Neural cell (in vitro differentiated cells): ENCODE results near the gene SMU1. TPM values are rescaled to one million over a fixed set of nuclear protein-coding genes. Genes with fewer than 3 reads are reported as not detected.
A peak's percentile ranks its signal among the peaks of the same experiment; 100 is the strongest.

Source experiments
- H2AFZ ChIP-seq: fragments of 200-600, 300-800 bp; sonication (generic), shearing (Covaris generic); 2 replicates; pipeline ENCODE4 v1.6.0; 2014; ENCODE audit warnings: low read depth, mild to moderate bottlenecking, antibody characterized with exemption, low read length, moderate library complexity
- H3F3A ChIP-seq: fragments of 200-600 bp; shearing (Covaris generic); 2 replicates; pipeline ENCODE4 v1.6.1; 2016; ENCODE audit warnings: mild to moderate bottlenecking, moderate library complexity, mixed read lengths, antibody characterized with exemption, low read length; ENCODE audit not compliant: insufficient read depth, poor library complexity, severe bottlenecking
- H3K27ac ChIP-seq: fragments of 200-600, 300-800 bp; sonication (generic), shearing (Covaris generic); 2 replicates; pipeline ENCODE4 v1.5.1; 2014; ENCODE audit warnings: mild to moderate bottlenecking, low read length, moderate library complexity
- H3K27me3 ChIP-seq: fragments of 300-800, 200-600 bp; sonication (generic), shearing (Covaris generic); 2 replicates; pipeline ENCODE4 v1.6.0; 2014; ENCODE audit warnings: mild to moderate bottlenecking, low read depth, low read length, moderate library complexity; ENCODE audit not compliant: insufficient read depth
- H3K36me3 ChIP-seq: fragments of 300-800, 200-600 bp; sonication (generic), shearing (Covaris generic); 2 replicates; pipeline ENCODE4 v1.5.1; 2014; ENCODE audit warnings: mild to moderate bottlenecking, antibody characterized with exemption, low read length, moderate library complexity; ENCODE audit not compliant: insufficient read depth
- H3K4me2 ChIP-seq: fragments of 300-800, 200-600 bp; sonication (generic), shearing (Covaris generic); 2 replicates; pipeline ENCODE4 v1.6.0; 2014; ENCODE audit warnings: mild to moderate bottlenecking, low read length
- H3K4me3 ChIP-seq: fragments of 300-800, 200-600 bp; sonication (generic), shearing (Covaris generic); 2 replicates; pipeline ENCODE4 v1.5.1; 2014; ENCODE audit warnings: mild to moderate bottlenecking, low read length, moderate library complexity
- H3K79me2 ChIP-seq: fragments of 200-600 bp; shearing (Covaris generic); replicated peaks from 2 replicates; pipeline ENCODE4 v1.6.0; 2014; ENCODE audit warnings: mild to moderate bottlenecking, low read length, moderate library complexity; ENCODE audit not compliant: insufficient read depth
- H3K9ac ChIP-seq: fragments of 300-800, 200-600 bp; sonication (generic), shearing (Covaris generic); 2 replicates; pipeline ENCODE4 v1.6.1; 2016; ENCODE audit warnings: mild to moderate bottlenecking, low read length, mixed read lengths
- H3K9me2 ChIP-seq: fragments of 200-600 bp; shearing (Covaris generic); 2 replicates; pipeline ENCODE4 v1.6.1; 2016; ENCODE audit warnings: mild to moderate bottlenecking, low read length, mixed read lengths; ENCODE audit not compliant: insufficient read depth
- H3K9me3 ChIP-seq: fragments of 200-600, 300-800 bp; sonication (generic), shearing (Covaris generic); 2 replicates; pipeline ENCODE4 v1.6.1; 2016; ENCODE audit warnings: mild to moderate bottlenecking, mixed run types, low read length, moderate library complexity, mixed read lengths
- H4K20me1 ChIP-seq: fragments of 200-600 bp; shearing (Covaris generic); 2 replicates; pipeline ENCODE4 v1.6.1; 2016; ENCODE audit warnings: mild to moderate bottlenecking, mixed run types; ENCODE audit not compliant: insufficient read depth
- EP300 ChIP-seq: fragments of 450-650 bp; conservative IDR thresholded peaks from 2 replicates; pipeline ENCODE4 v1.6.1; 2014; ENCODE audit warnings: antibody characterized with exemption, mild to moderate bottlenecking, moderate library complexity; ENCODE audit not compliant: poor library complexity, severe bottlenecking
- EZH2 ChIP-seq: fragments of 200-600, 300-800 bp; shearing (Covaris generic), sonication (generic); IDR thresholded peaks from 2 replicates; pipeline ENCODE4 v1.6.1; 2014; ENCODE audit warnings: antibody characterized with exemption, low read length, borderline replicate concordance, mild to moderate bottlenecking; ENCODE audit not compliant: insufficient read depth, poor library complexity, severe bottlenecking
- MXI1 ChIP-seq: fragments of 450-650 bp; conservative IDR thresholded peaks from 2 replicates; pipeline ENCODE4 v1.6.1; 2014; ENCODE audit warnings: antibody characterized with exemption, mild to moderate bottlenecking; ENCODE audit not compliant: poor library complexity, severe bottlenecking
- POLR2AphosphoS5 ChIP-seq: IDR thresholded peaks from 2 replicates; pipeline ENCODE4 v1.6.1; 2012
- RAD21 ChIP-seq: fragments of 450-650 bp; conservative IDR thresholded peaks from 2 replicates; pipeline ENCODE4 v1.6.1; 2014; ENCODE audit warnings: antibody characterized with exemption, mild to moderate bottlenecking, moderate library complexity
- SMC3 ChIP-seq: fragments of 450-650 bp; conservative IDR thresholded peaks from 2 replicates; pipeline ENCODE4 v1.6.1; 2014; ENCODE audit warnings: antibody characterized with exemption, mild to moderate bottlenecking, moderate library complexity; ENCODE audit not compliant: poor library complexity
- TAF1 ChIP-seq: IDR thresholded peaks from 2 replicates; pipeline ENCODE4 v1.6.1; 2012; ENCODE audit warnings: low read depth
- polyA plus RNA-seq: library from polyadenylated mRNA; depleted of rRNA; stranded (reverse); fragments of >200 nt; gene quantifications from 2 replicates; pipeline ENCODE4 v1.2.3, GENCODE V29; 2014
- TF ChIP-seq, protein P1 (sequence below): fragments of 450-650 bp; IDR thresholded peaks from 2 replicates; pipeline ENCODE4 v1.5.1; 2014; ENCODE audit warnings: antibody characterized with exemption, mild to moderate bottlenecking, moderate library complexity; ENCODE audit not compliant: poor library complexity, severe bottlenecking
- TF ChIP-seq, protein P2 (sequence below): IDR thresholded peaks from 2 replicates; pipeline ENCODE4 v1.6.1; 2012; ENCODE audit warnings: borderline replicate concordance

SMU1 gene
- polyA plus RNA-seq, 1 donor from 2014 or later: 27.4 TPM

DNA sequence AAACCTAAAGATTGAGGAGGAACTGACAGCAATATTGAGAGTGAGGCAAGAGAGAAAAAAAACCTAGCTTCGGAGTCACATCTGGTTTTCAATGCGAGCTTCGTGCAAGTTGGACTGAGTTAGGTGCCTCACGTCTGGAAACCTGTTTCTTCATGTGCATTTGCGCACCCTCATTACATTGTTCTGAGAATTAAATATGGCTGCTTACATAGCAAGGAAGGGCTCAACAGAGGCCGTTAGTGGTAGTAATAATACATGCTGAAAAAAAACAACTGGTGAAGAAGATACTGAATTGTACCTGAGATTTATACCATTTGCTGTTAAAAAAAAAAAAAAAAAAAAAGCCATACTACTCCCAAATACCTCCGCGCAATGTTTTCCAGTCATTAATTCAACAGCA lies 32.8 kb downstream of the SMU1 start:
- Histone ChIP-seq H2AFZ (no peak overlapping the region), H3K36me3 (peaks cover 3% of the 10 kb centered on the region), H3K79me2 (no peaks in the 10 kb centered on the region), H3K9ac (peak overlapping the region; percentile 39), H4K20me1 (no peaks in the 10 kb centered on the region), H3F3A (no peaks in the 10 kb centered on the region), H3K9me2 (no peaks in the 10 kb centered on the region), H3K9me3 (no peaks in the 10 kb centered on the region), H3K27me3 (no peaks in the 10 kb centered on the region), H3K27ac (peak overlapping the region; percentile 49), H3K4me3 (peak overlapping the region; percentile 65), H3K4me2 (no peak overlapping the region)
- TF ChIP-seq TAF1: no peak
- TF ChIP-seq MXI1: no peak
- TF ChIP-seq EP300: no peak
- TF ChIP-seq POLR2AphosphoS5: no peak
- TF ChIP-seq, protein P1, sequence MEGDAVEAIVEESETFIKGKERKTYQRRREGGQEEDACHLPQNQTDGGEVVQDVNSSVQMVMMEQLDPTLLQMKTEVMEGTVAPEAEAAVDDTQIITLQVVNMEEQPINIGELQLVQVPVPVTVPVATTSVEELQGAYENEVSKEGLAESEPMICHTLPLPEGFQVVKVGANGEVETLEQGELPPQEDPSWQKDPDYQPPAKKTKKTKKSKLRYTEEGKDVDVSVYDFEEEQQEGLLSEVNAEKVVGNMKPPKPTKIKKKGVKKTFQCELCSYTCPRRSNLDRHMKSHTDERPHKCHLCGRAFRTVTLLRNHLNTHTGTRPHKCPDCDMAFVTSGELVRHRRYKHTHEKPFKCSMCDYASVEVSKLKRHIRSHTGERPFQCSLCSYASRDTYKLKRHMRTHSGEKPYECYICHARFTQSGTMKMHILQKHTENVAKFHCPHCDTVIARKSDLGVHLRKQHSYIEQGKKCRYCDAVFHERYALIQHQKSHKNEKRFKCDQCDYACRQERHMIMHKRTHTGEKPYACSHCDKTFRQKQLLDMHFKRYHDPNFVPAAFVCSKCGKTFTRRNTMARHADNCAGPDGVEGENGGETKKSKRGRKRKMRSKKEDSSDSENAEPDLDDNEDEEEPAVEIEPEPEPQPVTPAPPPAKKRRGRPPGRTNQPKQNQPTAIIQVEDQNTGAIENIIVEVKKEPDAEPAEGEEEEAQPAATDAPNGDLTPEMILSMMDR: no peak
- no peak for TF ChIP-seq SMC3
- TF ChIP-seq, protein P2, sequence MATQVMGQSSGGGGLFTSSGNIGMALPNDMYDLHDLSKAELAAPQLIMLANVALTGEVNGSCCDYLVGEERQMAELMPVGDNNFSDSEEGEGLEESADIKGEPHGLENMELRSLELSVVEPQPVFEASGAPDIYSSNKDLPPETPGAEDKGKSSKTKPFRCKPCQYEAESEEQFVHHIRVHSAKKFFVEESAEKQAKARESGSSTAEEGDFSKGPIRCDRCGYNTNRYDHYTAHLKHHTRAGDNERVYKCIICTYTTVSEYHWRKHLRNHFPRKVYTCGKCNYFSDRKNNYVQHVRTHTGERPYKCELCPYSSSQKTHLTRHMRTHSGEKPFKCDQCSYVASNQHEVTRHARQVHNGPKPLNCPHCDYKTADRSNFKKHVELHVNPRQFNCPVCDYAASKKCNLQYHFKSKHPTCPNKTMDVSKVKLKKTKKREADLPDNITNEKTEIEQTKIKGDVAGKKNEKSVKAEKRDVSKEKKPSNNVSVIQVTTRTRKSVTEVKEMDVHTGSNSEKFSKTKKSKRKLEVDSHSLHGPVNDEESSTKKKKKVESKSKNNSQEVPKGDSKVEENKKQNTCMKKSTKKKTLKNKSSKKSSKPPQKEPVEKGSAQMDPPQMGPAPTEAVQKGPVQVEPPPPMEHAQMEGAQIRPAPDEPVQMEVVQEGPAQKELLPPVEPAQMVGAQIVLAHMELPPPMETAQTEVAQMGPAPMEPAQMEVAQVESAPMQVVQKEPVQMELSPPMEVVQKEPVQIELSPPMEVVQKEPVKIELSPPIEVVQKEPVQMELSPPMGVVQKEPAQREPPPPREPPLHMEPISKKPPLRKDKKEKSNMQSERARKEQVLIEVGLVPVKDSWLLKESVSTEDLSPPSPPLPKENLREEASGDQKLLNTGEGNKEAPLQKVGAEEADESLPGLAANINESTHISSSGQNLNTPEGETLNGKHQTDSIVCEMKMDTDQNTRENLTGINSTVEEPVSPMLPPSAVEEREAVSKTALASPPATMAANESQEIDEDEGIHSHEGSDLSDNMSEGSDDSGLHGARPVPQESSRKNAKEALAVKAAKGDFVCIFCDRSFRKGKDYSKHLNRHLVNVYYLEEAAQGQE: no peak
- no peak for TF ChIP-seq EZH2
- no peak for TF ChIP-seq RAD21

DNA sequence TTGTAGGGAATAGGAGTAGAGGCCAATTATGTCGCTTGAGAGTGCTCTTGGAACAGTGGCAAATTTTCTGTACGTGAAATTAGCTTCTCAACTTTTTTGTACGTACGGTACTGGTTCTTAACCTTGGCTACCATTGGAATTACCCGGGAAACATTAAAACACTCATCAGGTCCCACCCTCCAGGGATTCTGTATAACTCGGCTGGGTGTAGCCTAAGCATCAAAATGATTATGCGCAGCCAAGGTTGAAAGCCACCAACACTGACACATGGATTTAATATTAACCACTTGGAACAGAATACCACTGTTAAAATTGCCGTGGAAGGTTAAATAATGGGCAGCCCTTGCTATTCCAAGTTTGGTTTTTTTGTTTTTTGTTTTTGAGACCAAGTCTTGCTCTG lies 34.0 kb downstream of the SMU1 start:
- TF ChIP-seq, protein P2: no peak
- TF ChIP-seq POLR2AphosphoS5 (no peak), TAF1 (no peak), SMC3 (no peak), EZH2 (no peak)
- TF ChIP-seq, protein P1: no peak
- Histone ChIP-seq H2AFZ (no peak overlapping the region), H4K20me1 (no peaks in the 10 kb centered on the region), H3F3A (no peaks in the 10 kb centered on the region), H3K9me3 (no peaks in the 10 kb centered on the region), H3K4me2 (no peak overlapping the region), H3K27me3 (no peaks in the 10 kb centered on the region), H3K27ac (no peak overlapping the region), H3K9ac (no peak overlapping the region), H3K36me3 (no peaks in the 10 kb centered on the region), H3K9me2 (no peaks in the 10 kb centered on the region), H3K4me3 (no peak overlapping the region), H3K79me2 (no peaks in the 10 kb centered on the region)
